GM23338 (cell line): Measurements from ENCODE around the gene TMEM178B. TPM values are rescaled to one million over a fixed set of nuclear protein-coding genes. Genes with fewer than 3 reads are reported as not detected.

Experiments used
- ATAC-seq: fragments of 200-7000 bp; cut with Tn5 transposase; 3 replicates; pipeline ENCODE4 v1.9.1; 2020
- DNase-seq: peaks from one replicate; pipeline ENCODE4 v3.0.0-alpha.2; 2015; ENCODE audit warnings: low spot score
- H2AFZ ChIP-seq: fragments of 200-600 bp; sonication (generic); 2 replicates; pipeline ENCODE4 v1.8.0; 2016; ENCODE audit warnings: antibody characterized with exemption, mild to moderate bottlenecking, moderate library complexity
- H3F3A ChIP-seq: fragments of 200-600 bp; sonication (generic); replicated peaks from 2 replicates; pipeline ENCODE4 v1.8.0; 2017; ENCODE audit warnings: antibody characterized with exemption, mixed run types, low read depth
- H3K27ac ChIP-seq: fragments of 200-600 bp; sonication (generic); 2 replicates; pipeline ENCODE4 v1.6.1; 2016; ENCODE audit warnings: low read depth
- H3K27me3 ChIP-seq: fragments of 200-600 bp; sonication (generic); 2 replicates; pipeline ENCODE4 v1.8.0; 2016; ENCODE audit warnings: mild to moderate bottlenecking, mixed run types, moderate library complexity; ENCODE audit not compliant: insufficient read depth
- H3K36me3 ChIP-seq: fragments of 200-600 bp; sonication (generic); 2 replicates; pipeline ENCODE4 v1.8.0; 2016; ENCODE audit warnings: mild to moderate bottlenecking; ENCODE audit not compliant: insufficient read depth
- H3K4me1 ChIP-seq: fragments of 200-600 bp; sonication (generic); 2 replicates; pipeline ENCODE4 v1.8.0; 2016; ENCODE audit warnings: mild to moderate bottlenecking, moderate library complexity; ENCODE audit not compliant: insufficient read depth
- H3K4me2 ChIP-seq: fragments of 200-600 bp; sonication (generic); 2 replicates; pipeline ENCODE4 v1.7.1; 2017; ENCODE audit warnings: mixed run types
- H3K4me3 ChIP-seq: fragments of 200-600 bp; sonication (generic); 2 replicates; pipeline ENCODE4 v1.6.1; 2016; ENCODE audit warnings: mixed run types
- H3K79me2 ChIP-seq: fragments of 200-600 bp; sonication (generic); replicated peaks from 2 replicates; pipeline ENCODE4 v1.8.0; 2017; ENCODE audit warnings: mild to moderate bottlenecking; ENCODE audit not compliant: insufficient read depth
- H3K9me2 ChIP-seq: fragments of 200-600 bp; sonication (generic); 2 replicates; pipeline ENCODE4 v1.8.0; 2017; ENCODE audit not compliant: insufficient read depth
- H4K20me1 ChIP-seq: fragments of 200-600 bp; sonication (generic); replicated peaks from 2 replicates; pipeline ENCODE4 v1.8.0; 2017; ENCODE audit warnings: mild to moderate bottlenecking; ENCODE audit not compliant: insufficient read depth
- H3K27ac Mint-ChIP-seq: 2 replicates; pipeline ENCODE4 v1.8.0; 2020; ENCODE audit warnings: inconsistent platforms, mild to moderate bottlenecking, moderate library complexity, mixed read lengths
- H3K27me3 Mint-ChIP-seq: 3 replicates; pipeline ENCODE4 v1.8.0; 2022; ENCODE audit warnings: low read depth, mild to moderate bottlenecking, moderate library complexity, mixed read lengths, inconsistent platforms; ENCODE audit not compliant: insufficient read depth, poor library complexity
- H3K36me3 Mint-ChIP-seq: 3 replicates; pipeline ENCODE4 v1.8.0; 2021; ENCODE audit warnings: low read depth, mild to moderate bottlenecking, inconsistent platforms, moderate library complexity, mixed read lengths
- H3K4me1 Mint-ChIP-seq: 3 replicates; pipeline ENCODE4 v1.8.0; 2020; ENCODE audit warnings: mild to moderate bottlenecking, inconsistent platforms, mixed read lengths
- H3K4me3 Mint-ChIP-seq: 3 replicates; pipeline ENCODE4 v1.8.0; 2021; ENCODE audit warnings: moderate library complexity, mild to moderate bottlenecking, inconsistent platforms, mixed read lengths
- H3K9me3 Mint-ChIP-seq: 3 replicates; pipeline ENCODE4 v1.8.0; 2020; ENCODE audit warnings: moderate library complexity, mild to moderate bottlenecking, inconsistent platforms, mixed read lengths
- CREB1 ChIP-seq: fragments of 250-450 bp; sonication (Bioruptor Pico); IDR thresholded peaks from 2 replicates; pipeline ENCODE4 v1.5.0; 2020; ENCODE audit warnings: low read depth, mild to moderate bottlenecking, moderate library complexity
- EZH2 ChIP-seq: fragments of 200-600 bp; sonication (generic); IDR thresholded peaks from one replicate; pipeline ENCODE4 v1.8.0; 2017; ENCODE audit warnings: antibody characterized with exemption, mild to moderate bottlenecking, low read depth; ENCODE audit not compliant: unreplicated experiment
- EZH2phosphoT487 ChIP-seq: fragments of 200-600 bp; sonication (generic); IDR thresholded peaks from one replicate; pipeline ENCODE4 v1.8.1; 2018; ENCODE audit warnings: antibody characterized with exemption; ENCODE audit not compliant: unreplicated experiment
- JUNB ChIP-seq: IDR thresholded peaks from one replicate; pipeline ENCODE4 v1.6.1; 2016; ENCODE audit warnings: antibody characterized with exemption; ENCODE audit not compliant: unreplicated experiment
- NANOG ChIP-seq: IDR thresholded peaks from 2 replicates; pipeline ENCODE4 v1.6.1; 2016; ENCODE audit warnings: antibody characterized with exemption, borderline replicate concordance
- POLR2AphosphoS5 ChIP-seq: IDR thresholded peaks from 2 replicates; pipeline ENCODE4 v1.6.1; 2016; ENCODE audit warnings: antibody characterized with exemption, low read depth
- STAT1 ChIP-seq: IDR thresholded peaks from one replicate; pipeline ENCODE4 v1.6.1; 2016; ENCODE audit warnings: antibody characterized with exemption; ENCODE audit not compliant: unreplicated experiment
- ZNF114 ChIP-seq: fragments of 250-450 bp; sonication (Bioruptor Pico); IDR thresholded peaks from 2 replicates; pipeline ENCODE4 v1.5.0; 2020; ENCODE audit warnings: mild to moderate bottlenecking, moderate library complexity
- ZNF331 ChIP-seq: fragments of 250-450 bp; sonication (Bioruptor Pico); IDR thresholded peaks from 2 replicates; pipeline ENCODE4 v1.5.0; 2020; ENCODE audit warnings: low read depth, mild to moderate bottlenecking, moderate library complexity
- polyA plus RNA-seq: library from polyadenylated mRNA; unstranded; fragments of >200 nt; fragmentation: Nextera tagmentation; extraction: Ambion mirVana; gene quantifications from 2 replicates; pipeline ENCODE4 v1.2.1, GENCODE V29; 2016
- total RNA-seq: library from RNA; depleted of rRNA; stranded (reverse); fragments of >200 nt; shearing (Covaris generic); gene quantifications from 2 replicates; pipeline ENCODE4 v1.2.3, GENCODE V29; 2014
- TF ChIP-seq, protein P1 (sequence below): fragments of 250-450 bp; sonication (Bioruptor Pico); IDR thresholded peaks from 2 replicates; pipeline ENCODE4 v1.5.0; 2020; ENCODE audit warnings: mild to moderate bottlenecking, moderate library complexity
- TF ChIP-seq, protein P2 (sequence below), 2 experiments: fragments of 200-600 bp in 1 of 2; sonication (generic) in 1 of 2; conservative IDR thresholded peaks; 2 replicates each; pipeline versions ENCODE4 v1.5.1 to v1.6.1; 2016 to 2017; ENCODE audit warnings: antibody characterized with exemption in 2 of 2, low read depth in 2 of 2, mild to moderate bottlenecking in 2 of 2, moderate library complexity in 1 of 2
- TF ChIP-seq, protein P3 (sequence below): IDR thresholded peaks from one replicate; pipeline ENCODE4 v1.6.1; 2018; ENCODE audit warnings: antibody characterized with exemption; ENCODE audit not compliant: unreplicated experiment
- TF ChIP-seq, protein P4 (sequence below): IDR thresholded peaks from 2 replicates; pipeline ENCODE4 v1.6.1; 2016; ENCODE audit warnings: antibody characterized with exemption

TMEM178B gene
- total and polyA plus RNA-seq, 2 experiments from 2014 or later: 4.9 to 15.6 TPM

DNA sequence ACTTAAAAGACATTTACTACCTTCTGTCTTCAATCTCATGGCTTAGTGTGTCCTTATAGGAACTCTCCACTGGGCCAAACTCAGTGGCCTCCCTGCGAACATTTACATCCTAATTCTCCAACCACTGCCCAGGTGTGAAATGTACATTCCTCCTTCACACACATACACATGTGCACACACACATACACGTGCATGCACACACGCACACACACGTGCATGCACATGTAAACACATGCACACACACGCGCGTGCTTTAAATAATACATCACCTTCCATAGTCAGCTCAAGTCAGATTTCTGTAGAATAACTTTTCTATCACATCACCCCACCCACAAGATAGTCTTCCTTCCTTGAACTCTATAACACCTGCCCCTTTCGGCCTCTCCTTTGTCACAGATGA is 216.5 kb downstream of the TMEM178B start:
- TF ChIP-seq NANOG (no peak), POLR2AphosphoS5 (no peak), ZNF331 (no peak), JUNB (no peak), EZH2phosphoT487 (no peak), ZNF114 (no peak), EZH2 (no peak), STAT1 (no peak), CREB1 (CRISPR knock-in tag) (no peak)
- TF ChIP-seq, protein P1, sequence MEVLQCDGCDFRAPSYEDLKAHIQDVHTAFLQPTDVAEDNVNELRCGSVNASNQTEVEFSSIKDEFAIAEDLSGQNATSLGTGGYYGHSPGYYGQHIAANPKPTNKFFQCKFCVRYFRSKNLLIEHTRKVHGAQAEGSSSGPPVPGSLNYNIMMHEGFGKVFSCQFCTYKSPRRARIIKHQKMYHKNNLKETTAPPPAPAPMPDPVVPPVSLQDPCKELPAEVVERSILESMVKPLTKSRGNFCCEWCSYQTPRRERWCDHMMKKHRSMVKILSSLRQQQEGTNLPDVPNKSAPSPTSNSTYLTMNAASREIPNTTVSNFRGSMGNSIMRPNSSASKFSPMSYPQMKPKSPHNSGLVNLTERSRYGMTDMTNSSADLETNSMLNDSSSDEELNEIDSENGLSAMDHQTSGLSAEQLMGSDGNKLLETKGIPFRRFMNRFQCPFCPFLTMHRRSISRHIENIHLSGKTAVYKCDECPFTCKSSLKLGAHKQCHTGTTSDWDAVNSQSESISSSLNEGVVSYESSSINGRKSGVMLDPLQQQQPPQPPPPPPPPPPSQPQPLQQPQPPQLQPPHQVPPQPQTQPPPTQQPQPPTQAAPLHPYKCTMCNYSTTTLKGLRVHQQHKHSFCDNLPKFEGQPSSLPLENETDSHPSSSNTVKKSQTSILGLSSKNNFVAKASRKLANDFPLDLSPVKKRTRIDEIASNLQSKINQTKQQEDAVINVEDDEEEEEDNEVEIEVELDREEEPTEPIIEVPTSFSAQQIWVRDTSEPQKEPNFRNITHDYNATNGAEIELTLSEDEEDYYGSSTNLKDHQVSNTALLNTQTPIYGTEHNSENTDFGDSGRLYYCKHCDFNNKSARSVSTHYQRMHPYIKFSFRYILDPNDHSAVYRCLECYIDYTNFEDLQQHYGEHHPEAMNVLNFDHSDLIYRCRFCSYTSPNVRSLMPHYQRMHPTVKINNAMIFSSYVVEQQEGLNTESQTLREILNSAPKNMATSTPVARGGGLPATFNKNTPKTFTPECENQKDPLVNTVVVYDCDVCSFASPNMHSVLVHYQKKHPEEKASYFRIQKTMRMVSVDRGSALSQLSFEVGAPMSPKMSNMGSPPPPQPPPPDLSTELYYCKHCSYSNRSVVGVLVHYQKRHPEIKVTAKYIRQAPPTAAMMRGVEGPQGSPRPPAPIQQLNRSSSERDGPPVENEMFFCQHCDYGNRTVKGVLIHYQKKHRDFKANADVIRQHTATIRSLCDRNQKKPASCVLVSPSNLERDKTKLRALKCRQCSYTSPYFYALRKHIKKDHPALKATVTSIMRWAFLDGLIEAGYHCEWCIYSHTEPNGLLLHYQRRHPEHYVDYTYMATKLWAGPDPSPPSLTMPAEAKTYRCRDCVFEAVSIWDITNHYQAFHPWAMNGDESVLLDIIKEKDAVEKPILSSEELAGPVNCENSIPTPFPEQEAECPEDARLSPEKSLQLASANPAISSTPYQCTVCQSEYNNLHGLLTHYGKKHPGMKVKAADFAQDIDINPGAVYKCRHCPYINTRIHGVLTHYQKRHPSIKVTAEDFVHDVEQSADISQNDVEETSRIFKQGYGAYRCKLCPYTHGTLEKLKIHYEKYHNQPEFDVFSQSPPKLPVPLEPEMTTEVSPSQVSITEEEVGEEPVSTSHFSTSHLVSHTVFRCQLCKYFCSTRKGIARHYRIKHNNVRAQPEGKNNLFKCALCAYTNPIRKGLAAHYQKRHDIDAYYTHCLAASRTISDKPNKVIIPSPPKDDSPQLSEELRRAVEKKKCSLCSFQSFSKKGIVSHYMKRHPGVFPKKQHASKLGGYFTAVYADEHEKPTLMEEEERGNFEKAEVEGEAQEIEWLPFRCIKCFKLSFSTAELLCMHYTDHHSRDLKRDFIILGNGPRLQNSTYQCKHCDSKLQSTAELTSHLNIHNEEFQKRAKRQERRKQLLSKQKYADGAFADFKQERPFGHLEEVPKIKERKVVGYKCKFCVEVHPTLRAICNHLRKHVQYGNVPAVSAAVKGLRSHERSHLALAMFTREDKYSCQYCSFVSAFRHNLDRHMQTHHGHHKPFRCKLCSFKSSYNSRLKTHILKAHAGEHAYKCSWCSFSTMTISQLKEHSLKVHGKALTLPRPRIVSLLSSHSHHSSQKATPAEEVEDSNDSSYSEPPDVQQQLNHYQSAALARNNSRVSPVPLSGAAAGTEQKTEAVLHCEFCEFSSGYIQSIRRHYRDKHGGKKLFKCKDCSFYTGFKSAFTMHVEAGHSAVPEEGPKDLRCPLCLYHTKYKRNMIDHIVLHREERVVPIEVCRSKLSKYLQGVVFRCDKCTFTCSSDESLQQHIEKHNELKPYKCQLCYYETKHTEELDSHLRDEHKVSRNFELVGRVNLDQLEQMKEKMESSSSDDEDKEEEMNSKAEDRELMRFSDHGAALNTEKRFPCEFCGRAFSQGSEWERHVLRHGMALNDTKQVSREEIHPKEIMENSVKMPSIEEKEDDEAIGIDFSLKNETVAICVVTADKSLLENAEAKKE (CRISPR knock-in tag): no peak
- TF ChIP-seq, protein P2, sequence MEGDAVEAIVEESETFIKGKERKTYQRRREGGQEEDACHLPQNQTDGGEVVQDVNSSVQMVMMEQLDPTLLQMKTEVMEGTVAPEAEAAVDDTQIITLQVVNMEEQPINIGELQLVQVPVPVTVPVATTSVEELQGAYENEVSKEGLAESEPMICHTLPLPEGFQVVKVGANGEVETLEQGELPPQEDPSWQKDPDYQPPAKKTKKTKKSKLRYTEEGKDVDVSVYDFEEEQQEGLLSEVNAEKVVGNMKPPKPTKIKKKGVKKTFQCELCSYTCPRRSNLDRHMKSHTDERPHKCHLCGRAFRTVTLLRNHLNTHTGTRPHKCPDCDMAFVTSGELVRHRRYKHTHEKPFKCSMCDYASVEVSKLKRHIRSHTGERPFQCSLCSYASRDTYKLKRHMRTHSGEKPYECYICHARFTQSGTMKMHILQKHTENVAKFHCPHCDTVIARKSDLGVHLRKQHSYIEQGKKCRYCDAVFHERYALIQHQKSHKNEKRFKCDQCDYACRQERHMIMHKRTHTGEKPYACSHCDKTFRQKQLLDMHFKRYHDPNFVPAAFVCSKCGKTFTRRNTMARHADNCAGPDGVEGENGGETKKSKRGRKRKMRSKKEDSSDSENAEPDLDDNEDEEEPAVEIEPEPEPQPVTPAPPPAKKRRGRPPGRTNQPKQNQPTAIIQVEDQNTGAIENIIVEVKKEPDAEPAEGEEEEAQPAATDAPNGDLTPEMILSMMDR (conservative IDR thresholded peaks at IDR 0.05; ENCODE audit: low read depth in 2 of 2): no peak
- TF ChIP-seq, protein P3, sequence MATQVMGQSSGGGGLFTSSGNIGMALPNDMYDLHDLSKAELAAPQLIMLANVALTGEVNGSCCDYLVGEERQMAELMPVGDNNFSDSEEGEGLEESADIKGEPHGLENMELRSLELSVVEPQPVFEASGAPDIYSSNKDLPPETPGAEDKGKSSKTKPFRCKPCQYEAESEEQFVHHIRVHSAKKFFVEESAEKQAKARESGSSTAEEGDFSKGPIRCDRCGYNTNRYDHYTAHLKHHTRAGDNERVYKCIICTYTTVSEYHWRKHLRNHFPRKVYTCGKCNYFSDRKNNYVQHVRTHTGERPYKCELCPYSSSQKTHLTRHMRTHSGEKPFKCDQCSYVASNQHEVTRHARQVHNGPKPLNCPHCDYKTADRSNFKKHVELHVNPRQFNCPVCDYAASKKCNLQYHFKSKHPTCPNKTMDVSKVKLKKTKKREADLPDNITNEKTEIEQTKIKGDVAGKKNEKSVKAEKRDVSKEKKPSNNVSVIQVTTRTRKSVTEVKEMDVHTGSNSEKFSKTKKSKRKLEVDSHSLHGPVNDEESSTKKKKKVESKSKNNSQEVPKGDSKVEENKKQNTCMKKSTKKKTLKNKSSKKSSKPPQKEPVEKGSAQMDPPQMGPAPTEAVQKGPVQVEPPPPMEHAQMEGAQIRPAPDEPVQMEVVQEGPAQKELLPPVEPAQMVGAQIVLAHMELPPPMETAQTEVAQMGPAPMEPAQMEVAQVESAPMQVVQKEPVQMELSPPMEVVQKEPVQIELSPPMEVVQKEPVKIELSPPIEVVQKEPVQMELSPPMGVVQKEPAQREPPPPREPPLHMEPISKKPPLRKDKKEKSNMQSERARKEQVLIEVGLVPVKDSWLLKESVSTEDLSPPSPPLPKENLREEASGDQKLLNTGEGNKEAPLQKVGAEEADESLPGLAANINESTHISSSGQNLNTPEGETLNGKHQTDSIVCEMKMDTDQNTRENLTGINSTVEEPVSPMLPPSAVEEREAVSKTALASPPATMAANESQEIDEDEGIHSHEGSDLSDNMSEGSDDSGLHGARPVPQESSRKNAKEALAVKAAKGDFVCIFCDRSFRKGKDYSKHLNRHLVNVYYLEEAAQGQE: no peak
- TF ChIP-seq, protein P4, sequence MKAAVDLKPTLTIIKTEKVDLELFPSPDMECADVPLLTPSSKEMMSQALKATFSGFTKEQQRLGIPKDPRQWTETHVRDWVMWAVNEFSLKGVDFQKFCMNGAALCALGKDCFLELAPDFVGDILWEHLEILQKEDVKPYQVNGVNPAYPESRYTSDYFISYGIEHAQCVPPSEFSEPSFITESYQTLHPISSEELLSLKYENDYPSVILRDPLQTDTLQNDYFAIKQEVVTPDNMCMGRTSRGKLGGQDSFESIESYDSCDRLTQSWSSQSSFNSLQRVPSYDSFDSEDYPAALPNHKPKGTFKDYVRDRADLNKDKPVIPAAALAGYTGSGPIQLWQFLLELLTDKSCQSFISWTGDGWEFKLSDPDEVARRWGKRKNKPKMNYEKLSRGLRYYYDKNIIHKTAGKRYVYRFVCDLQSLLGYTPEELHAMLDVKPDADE: no peak
- H3K27me3 ChIP-seq: no peaks in the 10 kb centered on the region
- H2AFZ ChIP-seq: no peak overlapping the region
- no peaks in the 10 kb centered on the region for H3K9me2 ChIP-seq
- H3K27ac Mint-ChIP-seq: no peak overlapping the region
- H3K79me2 ChIP-seq: no peaks in the 10 kb centered on the region
- H3K4me1 ChIP-seq: no peaks in the 10 kb centered on the region
- no peaks in the 10 kb centered on the region for H3F3A ChIP-seq
- no peak overlapping the region for H3K4me2 ChIP-seq
- H3K4me1 Mint-ChIP-seq: peaks cover 35% of the 10 kb centered on the region
- H3K4me3 ChIP-seq: no peak overlapping the region
- H3K9me3 Mint-ChIP-seq: no peaks in the 10 kb centered on the region; the same call in 2 of the 3 replicates
- H3K4me3 Mint-ChIP-seq: no peak overlapping the region
- no peaks in the 10 kb centered on the region for H3K36me3 Mint-ChIP-seq
- H3K27ac ChIP-seq: no peak overlapping the region
- H3K27me3 Mint-ChIP-seq: peaks cover 2% of the 10 kb centered on the region
- ATAC-seq: no peak
- no peaks in the 10 kb centered on the region for H3K36me3 ChIP-seq
- DNase-seq: no peak
- 0 out of 2 replicates have a peak, but pooled peaks cover 8% of the 10 kb centered on the region for H4K20me1 ChIP-seq
